Stimulated activated CD4-positive, alpha-beta T cell treated with anti-CD3 and anti-CD28 coated beads, Interleukin-4, amount 100 ng/mL, for 4 hours (primary cell): ENCODE data around the gene AHRR.

Experiments used
- DNase-seq, 2 experiments: peaks; one replicate each; pipeline ENCODE4 v3.0.0-alpha.2; 2020

AHRR gene

DNA sequence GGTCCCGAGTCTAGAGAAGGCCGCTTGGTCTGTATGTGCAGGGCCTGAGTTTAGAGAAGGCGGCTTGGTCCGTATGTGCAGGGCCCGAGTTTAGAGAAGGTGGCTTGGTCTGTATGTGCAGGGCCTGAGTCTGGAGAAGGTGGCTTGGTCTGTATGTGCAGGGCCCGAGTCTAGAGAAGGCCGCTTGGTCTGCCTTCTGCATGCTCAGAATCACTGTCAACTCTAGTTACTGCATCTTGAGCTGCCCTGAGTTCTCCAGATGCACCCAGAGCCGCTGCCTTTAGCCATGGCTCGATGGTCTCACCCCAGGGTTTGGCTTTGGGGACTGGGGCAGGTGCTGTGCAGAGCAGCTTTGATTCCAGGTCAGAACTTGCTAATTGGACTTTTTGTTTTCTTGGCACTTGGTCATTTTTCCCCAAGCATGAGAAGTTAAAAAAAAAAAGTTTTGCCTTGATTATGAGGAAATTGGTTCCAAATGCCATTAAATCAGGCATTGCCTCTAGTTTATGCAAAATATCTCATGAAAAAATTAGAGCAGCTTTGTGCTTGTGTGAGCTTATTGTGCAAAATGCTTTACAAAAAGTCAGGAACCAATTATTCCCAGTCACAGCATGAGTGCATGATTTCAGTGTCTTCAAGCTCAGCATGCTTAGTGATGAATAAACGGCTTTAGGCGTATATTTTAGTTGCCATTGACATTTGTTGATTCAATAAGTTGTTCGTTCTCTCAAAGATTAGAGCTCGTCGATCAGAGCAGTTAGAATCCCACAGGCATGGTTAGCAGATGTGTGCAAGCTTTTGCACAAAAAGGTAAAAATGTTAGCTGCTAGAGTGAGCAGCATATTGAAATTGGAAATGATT is 96.0 kb downstream of the AHRR start:
- DNase-seq: no peak

DNA sequence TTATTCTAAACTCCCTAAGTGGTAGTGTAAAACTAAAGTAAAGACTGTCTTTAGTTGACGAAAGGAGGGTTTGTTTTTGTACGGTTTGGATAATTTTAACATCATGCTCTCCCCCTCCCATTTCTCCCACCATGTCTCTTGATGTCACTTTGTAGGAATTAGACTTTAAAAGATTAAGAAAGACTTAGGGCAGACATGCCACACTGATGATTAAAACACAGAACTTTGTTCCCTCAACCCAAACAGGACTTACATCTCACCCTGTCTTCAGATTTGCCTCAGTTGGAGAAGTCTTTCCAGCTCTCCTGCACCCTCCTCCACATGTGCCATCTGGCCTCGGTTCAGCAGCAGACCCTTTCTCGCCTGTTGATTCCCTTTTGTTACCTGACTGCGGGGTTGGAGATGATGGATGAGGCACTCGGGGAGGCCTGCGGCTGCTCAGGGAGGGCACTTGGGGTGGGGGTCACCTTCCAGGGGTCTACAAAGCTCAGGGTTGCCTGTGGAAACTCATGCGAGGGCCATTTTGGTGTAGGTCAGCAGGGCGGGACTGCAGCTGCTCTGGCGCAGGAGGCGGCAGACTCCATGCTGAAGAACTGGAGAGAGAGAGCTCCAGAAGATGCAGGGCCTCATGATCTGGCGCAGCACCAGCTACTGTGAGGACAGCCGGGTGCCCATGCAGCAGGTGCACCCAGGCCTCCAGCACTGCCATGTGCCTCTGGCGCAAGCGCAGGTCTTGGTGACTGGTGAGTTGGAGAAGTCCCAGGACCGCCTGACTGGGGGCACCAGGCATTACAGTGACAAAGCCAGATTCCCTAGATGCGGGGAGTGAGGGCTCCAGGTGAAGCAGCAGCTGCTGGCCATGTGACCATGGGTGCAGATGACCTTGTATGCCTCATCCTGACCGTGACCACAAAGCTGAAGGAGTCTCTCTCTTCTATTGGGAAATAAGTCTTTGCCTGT is 96.9 kb downstream of the AHRR start:
- no peak for DNase-seq

DNA sequence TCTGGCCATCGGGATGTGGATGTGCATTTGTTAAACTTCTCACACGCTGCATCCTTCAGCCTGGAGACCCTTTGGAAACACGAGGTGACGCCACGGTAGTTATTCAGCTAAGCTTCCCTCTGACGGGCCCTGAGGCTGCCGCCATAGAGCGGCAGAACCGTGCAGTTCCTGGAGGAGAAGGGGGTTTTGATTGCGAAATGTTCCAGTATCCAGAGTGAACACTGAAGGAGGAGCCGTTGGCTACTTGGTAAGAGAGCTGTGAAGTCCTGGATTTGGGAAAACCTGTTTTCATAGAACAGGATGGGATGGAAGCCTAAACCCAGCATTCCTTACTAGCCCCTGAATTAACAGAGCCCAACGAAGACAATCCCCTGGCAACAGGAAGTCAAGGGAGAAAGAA is 98.5 kb downstream of the AHRR start:
- DNase-seq: no peak

DNA sequence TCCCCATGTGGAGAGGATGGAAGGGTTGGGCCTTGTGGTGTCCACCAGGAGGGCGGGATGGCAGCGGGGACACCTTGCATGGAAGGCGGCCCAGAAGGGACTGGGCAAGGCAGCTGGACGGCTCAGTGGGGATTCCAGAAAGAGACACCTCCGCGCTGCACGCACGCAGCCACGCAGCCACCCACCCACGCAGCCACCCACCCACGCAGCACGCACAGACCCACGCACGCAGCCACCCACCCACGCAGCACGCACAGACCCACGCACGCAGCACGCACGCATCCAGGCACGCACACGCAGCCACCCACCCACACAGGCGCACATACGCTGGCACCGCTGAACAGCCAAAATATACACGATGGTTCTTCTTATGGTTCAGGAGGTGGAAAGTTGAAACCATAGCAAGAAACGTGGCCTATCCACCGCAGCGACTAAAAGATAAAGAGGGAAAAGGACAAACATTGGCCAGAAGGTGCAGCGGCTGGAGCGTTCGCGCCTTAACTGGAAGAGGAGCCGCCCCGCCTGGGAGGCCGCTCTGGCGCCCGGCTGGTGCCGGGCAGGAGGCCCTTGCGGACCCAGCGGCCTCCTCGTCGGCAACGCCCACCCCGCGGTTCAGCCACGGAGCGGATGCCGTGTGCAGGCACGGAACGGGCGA is 99.2 kb downstream of the AHRR start:
- no peak for DNase-seq

DNA sequence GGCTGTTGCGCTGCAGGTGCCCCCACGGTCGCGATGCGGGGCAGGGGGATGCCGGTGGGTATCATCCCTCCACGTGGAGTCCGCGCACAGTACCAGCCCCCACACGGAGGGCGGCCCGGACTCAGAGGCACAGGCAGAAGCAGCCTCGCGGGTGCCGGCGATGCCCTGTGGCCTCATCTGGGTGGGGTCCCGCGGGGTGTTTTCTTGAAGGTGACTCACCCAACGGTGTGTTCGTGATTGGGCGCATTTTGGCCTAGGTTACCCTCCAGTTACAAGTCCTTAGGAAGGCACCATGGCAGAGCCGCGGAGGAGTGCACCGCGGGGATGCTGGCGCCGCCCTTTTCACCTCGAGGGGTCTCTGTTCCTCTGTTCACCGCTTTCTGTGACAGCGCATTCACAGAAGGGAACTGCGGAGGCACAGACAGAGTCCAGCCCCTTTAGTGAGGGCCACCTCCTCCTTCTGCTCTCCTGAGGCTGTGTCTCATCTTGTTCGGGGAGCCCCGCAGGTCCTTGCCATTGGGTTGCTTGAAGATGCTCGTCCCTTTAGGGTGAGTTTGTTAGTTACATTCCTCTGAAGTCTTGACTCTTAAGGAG is 99.9 kb downstream of the AHRR start:
- DNase-seq: no peak

DNA sequence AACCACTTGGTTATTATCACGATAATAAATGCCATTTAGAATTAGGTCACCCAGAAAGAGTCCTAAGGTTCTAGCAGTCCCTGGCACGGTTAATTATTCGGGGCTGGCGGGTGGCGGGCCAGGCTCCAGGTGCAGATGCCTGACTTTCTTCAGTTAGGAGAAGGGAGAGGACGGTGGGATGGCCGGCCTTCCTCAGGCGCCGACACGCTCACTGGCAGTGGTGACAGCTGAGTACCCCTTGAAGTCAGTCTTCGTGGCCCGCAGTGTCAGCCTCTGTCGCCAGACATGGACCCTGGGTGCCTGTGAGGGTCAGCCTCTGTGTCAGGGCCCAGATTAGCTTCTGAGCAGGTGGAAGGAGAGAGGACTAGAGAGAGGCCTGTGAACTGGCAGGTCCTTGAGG is 100.4 kb downstream of the AHRR start:
- no peak for DNase-seq

DNA sequence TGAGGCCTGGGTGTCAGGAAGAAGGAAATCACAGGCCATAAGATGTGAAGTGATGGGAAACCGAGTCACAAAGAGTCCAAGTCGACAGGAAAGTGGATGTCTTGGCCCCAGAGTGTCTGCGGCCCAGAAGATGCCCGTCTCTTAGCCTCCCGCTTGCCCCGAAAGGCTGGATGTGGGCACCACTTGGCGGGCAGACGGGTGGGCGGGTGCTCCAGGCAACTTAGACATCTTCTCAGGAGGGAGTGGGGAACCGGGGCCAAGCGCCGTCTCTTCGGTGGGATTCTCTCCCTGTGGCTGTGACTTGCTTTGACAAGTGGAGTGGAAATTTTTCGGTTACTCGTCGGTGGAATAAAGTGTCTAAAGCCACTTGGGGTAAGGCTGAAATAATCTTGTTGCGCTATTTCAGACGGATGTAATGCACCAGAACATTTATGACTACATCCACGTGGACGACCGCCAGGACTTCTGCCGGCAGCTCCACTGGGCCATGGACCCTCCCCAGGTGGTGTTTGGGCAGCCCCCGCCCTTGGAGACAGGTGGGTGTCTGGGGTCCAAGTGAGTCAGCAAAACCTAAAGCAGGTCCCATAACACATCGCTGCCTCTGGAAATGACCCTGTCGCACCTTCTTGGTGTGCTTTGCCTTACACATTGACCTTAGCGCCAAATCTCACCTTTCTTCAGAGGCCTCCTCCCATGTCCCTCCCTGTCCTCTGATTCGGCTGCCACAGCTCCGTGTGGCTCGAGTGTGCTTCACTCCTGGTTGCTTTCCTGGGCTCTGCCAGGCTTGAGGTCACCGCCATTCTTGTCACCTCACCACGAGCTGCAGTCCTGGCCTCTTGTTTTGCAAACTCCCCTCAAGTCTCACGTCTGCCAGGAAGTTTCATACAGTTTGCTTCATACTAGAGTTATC is 101.1 kb downstream of the AHRR start:
- DNase-seq: no peak

DNA sequence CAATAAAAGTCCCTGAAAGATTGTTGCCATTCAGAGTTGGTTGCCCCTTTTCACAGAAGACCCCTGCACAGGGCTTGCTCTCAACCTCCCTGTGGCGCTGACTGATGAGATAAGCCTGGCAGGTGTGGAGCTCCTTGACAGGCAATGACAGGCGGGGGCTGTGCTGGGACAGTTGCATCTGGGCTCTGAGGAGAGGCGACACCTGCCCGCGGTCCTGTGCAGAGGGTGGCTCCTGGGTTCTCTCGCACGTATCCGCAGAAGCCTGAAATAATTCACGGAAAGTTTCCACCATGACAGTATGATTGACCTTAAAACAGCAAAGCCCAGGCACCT is 101.7 kb downstream of the AHRR start:
- DNase-seq: no peak

DNA sequence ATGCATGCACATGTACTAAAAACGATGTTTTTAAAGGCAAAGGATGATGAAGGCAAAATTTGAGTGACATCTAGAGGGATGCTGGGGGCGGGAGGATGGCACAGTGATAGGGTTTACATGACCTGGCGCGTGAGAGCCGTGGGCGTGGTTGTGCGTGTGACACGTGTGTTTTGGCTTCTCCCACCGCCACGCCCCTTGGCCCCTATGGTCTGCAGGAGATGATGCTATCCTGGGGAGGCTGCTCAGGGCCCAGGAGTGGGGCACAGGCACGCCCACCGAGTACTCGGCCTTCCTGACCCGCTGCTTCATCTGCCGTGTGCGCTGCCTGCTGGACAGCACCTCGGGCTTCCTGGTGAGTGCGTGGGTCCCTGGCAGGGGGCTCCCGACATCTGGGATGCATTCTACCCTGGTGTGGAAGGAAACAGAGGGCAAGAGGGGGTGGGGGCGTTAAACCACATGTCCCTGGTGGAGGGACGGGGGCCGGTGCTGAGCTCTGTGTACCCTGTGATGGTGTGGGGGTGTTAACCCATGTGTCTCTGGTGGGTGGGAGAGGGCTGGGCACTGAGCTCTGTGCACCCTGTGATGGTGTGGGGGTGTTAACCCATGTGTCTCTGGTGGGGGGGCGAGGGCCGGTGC is 102.2 kb downstream of the AHRR start:
- DNase-seq: no peak

DNA sequence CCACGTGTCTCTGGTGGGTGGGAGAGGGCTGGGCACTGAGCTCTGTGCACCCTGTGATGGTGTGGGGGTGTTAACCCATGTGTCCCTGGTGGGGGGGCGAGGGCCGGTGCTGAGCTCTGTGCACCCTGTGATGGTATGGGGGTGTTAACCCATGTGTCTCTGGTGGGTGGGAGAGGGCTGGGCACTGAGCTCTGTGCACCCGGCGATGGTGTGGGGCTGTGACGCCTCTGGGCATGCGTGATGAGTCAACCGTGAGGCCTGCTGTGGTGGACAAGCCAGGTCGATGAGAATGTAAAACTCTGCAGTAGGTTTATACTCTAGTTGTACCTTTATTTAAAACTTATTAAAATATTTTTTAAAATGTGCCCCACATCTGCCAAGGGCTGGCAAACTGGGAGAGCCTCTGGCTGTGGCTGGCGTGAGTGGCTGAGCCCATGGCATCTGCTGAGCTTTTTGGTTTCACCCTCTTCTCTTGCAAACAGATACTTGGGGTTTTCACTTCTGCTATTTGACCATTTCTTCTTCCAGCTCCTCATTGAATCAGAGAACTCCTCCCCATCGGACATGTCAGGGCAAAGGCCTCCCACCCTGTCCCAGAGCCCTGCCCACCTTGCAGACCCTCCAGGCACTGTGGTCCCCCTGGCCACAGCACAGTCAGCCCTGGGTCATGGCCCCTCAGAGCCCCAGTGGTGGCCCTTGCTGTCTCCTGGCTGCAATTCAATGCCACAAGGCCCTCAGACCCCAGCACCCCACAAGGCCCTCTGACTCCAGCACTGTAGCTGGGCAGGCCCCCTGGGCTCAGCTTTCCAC is 103.0 kb downstream of the AHRR start:
- DNase-seq: no peak

DNA sequence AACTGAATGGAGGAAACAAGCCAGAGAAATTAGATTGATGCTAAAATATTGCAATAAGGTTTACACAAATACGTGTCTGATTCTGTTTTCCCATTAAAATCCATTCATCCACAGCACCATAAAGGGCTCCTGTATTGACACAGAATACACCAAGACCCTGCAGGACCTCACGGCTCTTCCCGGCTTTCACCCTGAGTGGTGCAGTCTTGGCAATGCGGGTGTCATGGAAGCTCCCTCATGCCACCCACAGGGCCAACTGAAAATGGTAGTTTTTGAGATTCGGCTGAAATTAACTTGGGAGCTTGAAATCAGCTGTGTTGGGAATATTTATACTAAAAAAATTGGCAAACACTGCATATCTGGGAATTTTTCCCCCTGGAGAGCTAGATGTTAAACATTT is 104.2 kb downstream of the AHRR start:
- DNase-seq: no peak

DNA sequence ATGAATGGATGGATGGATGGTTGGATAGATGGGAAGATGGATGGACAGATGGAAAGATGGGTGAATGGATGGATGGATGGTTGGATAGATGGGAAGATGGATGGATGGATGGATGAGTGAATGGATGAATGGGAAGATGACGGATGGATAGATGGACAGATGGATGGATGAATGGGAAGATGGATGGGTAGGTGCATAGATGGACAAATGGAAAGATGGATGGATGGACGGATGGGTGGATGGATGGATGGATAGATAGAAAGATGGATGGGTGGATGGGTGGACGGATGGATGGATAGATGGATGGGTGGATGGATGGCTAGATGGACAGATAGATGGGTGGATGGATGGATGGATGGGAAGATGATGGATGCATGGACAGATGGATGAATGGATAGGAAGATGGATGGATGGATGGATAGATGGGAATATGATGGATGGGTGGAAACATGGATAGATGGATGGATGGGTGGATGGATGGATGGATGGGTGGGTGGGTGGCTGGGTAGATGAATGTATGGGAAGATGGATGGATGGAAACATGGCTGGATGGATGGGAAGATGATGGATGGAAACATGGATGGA is 105.0 kb downstream of the AHRR start:
- DNase-seq: no peak

DNA sequence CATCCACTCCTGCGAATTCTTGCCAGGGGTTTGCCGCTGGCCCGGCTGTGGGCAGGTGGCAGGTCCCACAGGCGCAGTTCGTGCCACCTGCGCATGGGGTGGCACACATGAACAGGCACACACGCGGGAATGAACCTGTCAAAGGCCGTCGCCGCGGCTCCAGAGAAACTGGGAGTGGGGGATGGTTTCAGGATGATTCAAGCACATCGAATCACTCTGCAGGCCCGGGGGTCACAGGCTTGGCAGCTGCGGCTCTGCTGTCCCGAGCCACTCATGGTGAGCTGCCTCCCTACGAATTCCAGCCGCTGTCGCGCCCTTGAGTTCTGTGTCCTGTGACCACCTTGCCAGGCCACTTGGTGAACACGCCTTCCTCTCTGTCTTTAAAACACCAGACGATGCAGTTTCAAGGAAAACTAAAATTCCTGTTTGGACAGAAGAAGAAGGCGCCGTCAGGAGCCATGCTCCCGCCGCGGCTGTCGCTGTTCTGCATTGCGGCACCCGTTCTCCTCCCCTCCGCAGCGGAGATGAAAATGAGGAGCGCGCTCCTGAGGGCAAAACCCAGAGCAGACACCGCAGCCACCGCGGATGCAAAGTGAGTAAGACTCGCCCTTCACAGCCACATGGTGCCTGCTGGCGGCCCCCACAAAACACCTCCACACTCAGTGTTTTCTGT is 106.0 kb downstream of the AHRR start:
- DNase-seq: no peak

DNA sequence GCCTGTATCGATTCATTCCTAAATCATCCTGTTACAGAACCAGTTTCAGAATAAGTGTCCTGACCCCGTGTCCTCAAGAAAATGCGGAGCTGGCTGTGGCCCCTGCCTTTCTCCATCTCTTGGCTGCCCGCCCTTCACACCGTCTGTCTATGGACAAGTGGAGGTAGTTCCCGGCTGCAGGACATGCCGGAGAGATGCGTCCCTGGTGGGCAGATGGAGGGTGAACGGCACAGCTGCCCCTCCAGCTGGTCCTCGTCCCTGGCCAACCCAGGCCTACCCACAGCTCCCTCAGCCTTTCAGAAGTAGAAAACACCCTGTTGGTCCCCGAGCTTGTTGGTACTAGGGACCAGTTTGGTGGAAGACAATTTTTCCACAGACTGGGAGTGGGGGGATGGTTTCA is 106.7 kb downstream of the AHRR start:
- DNase-seq: no peak

DNA sequence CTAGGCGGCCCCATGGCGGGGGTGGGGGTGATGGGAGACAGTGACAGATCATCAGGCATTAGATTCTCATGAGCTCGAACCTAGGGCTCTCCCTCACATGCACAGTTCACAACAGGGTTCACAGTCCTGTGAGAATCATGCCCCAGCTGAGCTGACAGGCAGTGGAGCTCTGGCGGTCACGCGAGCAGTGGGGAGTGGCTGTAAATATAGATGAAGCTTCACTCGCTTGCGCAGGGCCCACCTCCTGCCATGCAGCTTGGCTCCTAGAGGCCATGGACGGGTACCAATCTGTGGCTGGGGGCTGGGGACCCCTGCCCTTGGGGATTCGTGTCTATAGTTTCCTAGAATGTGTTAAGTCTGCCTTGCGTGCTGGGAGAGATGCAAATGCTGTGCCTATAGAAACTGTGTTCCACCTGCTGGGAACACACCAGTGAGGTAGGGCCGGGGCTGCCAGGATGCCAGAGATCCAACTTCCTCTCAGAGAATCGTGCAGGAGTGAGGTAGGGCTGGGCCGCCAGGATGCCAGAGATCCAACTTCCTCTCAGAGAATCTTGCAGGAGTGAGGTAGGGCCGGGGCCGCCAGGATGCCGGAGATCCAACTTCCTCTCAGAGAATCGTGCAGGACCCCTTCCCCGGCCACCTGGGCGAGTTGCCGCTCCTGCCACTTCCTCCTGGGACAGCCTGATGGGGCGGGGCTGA is 107.4 kb downstream of the AHRR start:
- DNase-seq: no peak

DNA sequence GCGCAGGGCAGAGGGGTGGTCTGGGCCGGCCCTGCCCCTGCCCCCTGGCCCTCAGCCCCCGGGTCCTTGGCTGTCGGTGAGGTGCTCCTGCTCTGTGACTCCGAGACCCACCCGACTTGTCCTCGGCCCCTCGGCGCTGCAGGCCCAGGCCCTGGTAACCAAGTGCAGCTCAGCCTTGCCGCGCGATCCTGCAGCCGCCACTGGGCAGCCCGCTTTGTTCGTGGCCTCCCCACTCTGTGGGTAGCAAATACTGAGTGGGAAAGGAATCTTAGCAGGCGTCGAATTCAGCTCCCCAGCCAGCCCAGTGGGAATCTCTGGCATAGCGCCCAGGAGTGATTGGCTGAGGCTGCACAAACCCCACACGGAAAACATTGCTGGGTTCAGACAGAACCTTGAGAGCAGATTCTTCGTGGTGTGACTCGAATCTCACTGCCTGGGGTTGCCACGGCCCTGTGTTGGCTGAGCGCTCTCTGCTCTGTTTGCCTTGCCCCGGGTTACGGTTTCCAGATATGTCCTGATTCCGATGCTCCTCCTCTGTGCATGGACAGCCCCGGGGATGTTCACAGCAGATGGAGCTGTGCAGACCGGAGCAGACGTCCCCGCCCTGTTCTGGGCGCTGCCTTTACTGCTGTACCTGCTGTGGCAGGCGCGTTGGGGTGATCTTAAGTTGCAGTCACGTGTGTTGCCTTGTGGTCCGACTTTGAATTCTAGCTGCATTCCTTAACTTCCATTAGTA is 108.1 kb downstream of the AHRR start:
- DNase-seq: no peak

DNA sequence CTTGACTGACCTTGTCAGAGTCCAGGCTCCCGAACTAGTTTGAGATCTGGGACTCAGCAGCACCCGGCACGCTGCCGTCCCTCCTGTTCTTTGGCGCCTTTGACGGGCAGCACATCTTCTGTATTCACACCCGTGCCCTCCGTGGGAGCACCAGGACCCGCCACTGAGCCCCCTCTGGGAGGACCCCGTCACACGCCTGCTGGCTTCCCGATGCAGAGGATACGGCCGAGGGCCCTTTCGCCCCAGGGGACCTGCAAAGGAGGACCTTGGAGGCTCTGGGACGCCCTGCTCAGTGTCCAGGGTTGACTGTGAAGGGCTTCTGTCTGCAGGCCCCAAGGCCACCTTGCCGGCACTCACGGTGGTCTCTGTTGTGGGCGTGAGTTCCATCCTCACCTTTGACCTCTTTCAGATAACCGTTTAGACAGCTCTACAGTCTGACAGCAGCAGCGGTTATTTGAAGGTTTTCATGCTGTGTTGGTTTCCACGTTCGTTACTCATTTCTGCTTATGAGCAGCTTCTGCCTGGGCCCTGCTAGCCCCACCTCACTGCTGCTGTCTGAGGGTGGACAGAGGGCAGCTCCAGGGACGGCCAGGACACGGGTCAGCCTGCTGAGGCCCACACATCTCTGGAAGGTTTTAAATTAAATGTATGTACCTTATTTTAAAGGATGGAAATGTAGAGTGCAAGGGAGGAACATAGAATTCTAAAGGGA is 108.9 kb downstream of the AHRR start:
- DNase-seq: no peak
